Sigmoid colon (tissue), 7 donors: ENCODE data around the gene ZNF791. TPM values are rescaled to one million over a fixed set of nuclear protein-coding genes. Genes with fewer than 3 reads are reported as not detected.
"Not testable (repeated sequence)": the region's sequence is repeated elsewhere in the genome, so short reads cannot be mapped to it uniquely, and the experiment has no call there.

ENCODE experiments used
- DNase-seq: peaks from one replicate; pipeline ENCODE4 v3.0.0-alpha.2; 2019
- H3K27ac ChIP-seq, 4 donors: fragments of 200-600 bp; sonication (generic); one replicate each; pipeline ENCODE4 v1.5.1; 2016 to 2019; ENCODE audit warnings: mild to moderate bottlenecking in 1 of 4
- H3K27me3 ChIP-seq, 3 donors: fragments of 200-600 bp; sonication (generic); one replicate each; pipeline ENCODE4 v1.5.1; 2019; ENCODE audit warnings: mild to moderate bottlenecking in 1 of 3
- H3K36me3 ChIP-seq, 4 donors: fragments of 200-600 bp; sonication (generic); one replicate each; pipeline ENCODE4 v1.5.1; 2016 to 2019
- H3K4me1 ChIP-seq, 4 donors: fragments of 200-600 bp; sonication (generic); one replicate each; pipeline ENCODE4 v1.5.1; 2017 to 2019
- H3K4me3 ChIP-seq, 4 donors: fragments of 200-600 bp; sonication (generic); one replicate each; pipeline ENCODE4 v1.5.1; 2017 to 2019; ENCODE audit warnings: mild to moderate bottlenecking in 2 of 4, moderate library complexity in 1 of 4
- H3K9me3 ChIP-seq, 4 donors: fragments of 200-600 bp in 3 of 4; sonication (generic) in 3 of 4; one replicate each; pipeline versions ENCODE4 v1.5.1 to v1.6.1; 2013 to 2019
- CTCF ChIP-seq, 4 experiments: fragments of 450-650 bp in 3 of 4; fragments of 200-600 bp in 1 of 4; IDR thresholded peaks; one replicate each; pipeline ENCODE4 v1.5.1; 2016 to 2019; ENCODE audit warnings: antibody characterized with exemption in 4 of 4, mild to moderate bottlenecking in 3 of 4, moderate library complexity in 2 of 4
- EP300 ChIP-seq, 4 donors: sonication (generic); formaldehyde crosslinking; IDR thresholded peaks; one replicate each; pipeline ENCODE4 v1.6.1; 2017; ENCODE audit warnings: antibody characterized with exemption in 4 of 4
- POLR2A ChIP-seq, 2 donors: fragments of 450-650 bp; IDR thresholded peaks; one replicate each; pipeline ENCODE4 v1.6.1; 2016; ENCODE audit warnings: antibody characterized with exemption in 2 of 2, mild to moderate bottlenecking in 2 of 2, moderate library complexity in 2 of 2
- POLR2AphosphoS5 ChIP-seq, 4 donors: sonication (generic); formaldehyde crosslinking; IDR thresholded peaks; one replicate each; pipeline ENCODE4 v1.6.1; 2017; ENCODE audit warnings: antibody characterized with exemption in 4 of 4
- WGBS, 2 donors: extraction: QIAGEN DNeasy Blood & Tissue Kit; methylation state at CpG; one replicate each; pipeline ENCODE4 v1.1.7; 2013; 5-methylcytosine and 5-hydroxymethylcytosine counted together
- intact Hi-C: fragments of 100-400 bp; cut with DNase I; formaldehyde crosslinking; loops from one replicate; pipeline ENCODE4 v1.15.1; 2023
- polyA plus RNA-seq, 3 donors: library from polyadenylated mRNA; stranded (reverse); fragments of 200-250 nt; gene quantifications; one replicate each; pipeline ENCODE4 v1.2.3, GENCODE V29; 2013
- total RNA-seq, 4 donors: library from RNA; depleted of rRNA; stranded (reverse); fragments of >200 nt; gene quantifications; one replicate each; pipeline ENCODE4 v1.1.0, GENCODE V29; 2016
- donor health status: healthy with polysubstance abuse.
- donor health status: Bipolar disorder and iron deficiency.
- donor health status: healthy.

Gene ZNF791
- total and polyA plus RNA-seq, 7 donors = 4.2 to 27.6 (median 16.6) TPM

GRCh38 chr19:12639901-12640613 lies 29.3 kb downstream of the ZNF791 start:
- WGBS, 2 donors = 10% methylated on average over 39 of the region's 39 CpGs
- intact Hi-C loops = no loop called here
- Histone ChIP-seq H3K9me3 (no peaks in the 10 kb centered on the region), H3K27ac (no peak overlapping the region), H3K27me3 (no peaks in the 10 kb centered on the region), H3K4me1 (peaks cover 0 to 12% (median 11%) of the 10 kb centered on the region in 4 donors), H3K36me3 (no peaks in the 10 kb centered on the region), H3K4me3 (peak overlapping the region in 3 of 4 donors; percentile 18 to 37 (median 30))
- DNase-seq = peak; percentile 88
- TF ChIP-seq CTCF (IDR thresholded peaks at IDR 0.05) (peak; percentile 57 to 80 (median 64)), POLR2A (IDR thresholded peaks at IDR 0.05) (no peak), POLR2AphosphoS5 (IDR thresholded peaks at IDR 0.05) (peak in 1 of 4 donors; percentile 10)

GRCh38 chr19:12641456-12641855 lies 30.7 kb downstream of the ZNF791 start:
- Histone ChIP-seq H3K4me3 (no peak overlapping the region), H3K27me3 (no peaks in the 10 kb centered on the region), H3K27ac (no peak overlapping the region), H3K4me1 (peaks cover 0 to 12% (median 11%) of the 10 kb centered on the region in 4 donors), H3K36me3 (no peaks in the 10 kb centered on the region), H3K9me3 (no peaks in the 10 kb centered on the region)
- no peak for TF ChIP-seq EP300 (IDR thresholded peaks at IDR 0.05)
- no peak for TF ChIP-seq POLR2A (IDR thresholded peaks at IDR 0.05)
- no peak for TF ChIP-seq CTCF (IDR thresholded peaks at IDR 0.05)
- TF ChIP-seq POLR2AphosphoS5 (IDR thresholded peaks at IDR 0.05) = no peak
- intact Hi-C loops = no loop called here
- 73 to 84% methylated on average over 13 of the region's 13 CpGs for WGBS, 2 donors
- no peak for DNase-seq

GRCh38 chr19:12642506-12642905 lies 31.8 kb downstream of the ZNF791 start:
- WGBS, 2 donors = 95 to 96% methylated on average over 26 of the region's 26 CpGs
- intact Hi-C loops = no loop called here
- TF ChIP-seq POLR2AphosphoS5 (IDR thresholded peaks at IDR 0.05) (no peak), EP300 (IDR thresholded peaks at IDR 0.05) (no peak), POLR2A (IDR thresholded peaks at IDR 0.05) (no peak), CTCF (IDR thresholded peaks at IDR 0.05) (no peak)
- no peak for DNase-seq
- no peaks in the 10 kb centered on the region for H3K9me3 ChIP-seq
- H3K27ac ChIP-seq = no peak overlapping the region
- H3K4me3 ChIP-seq = no peak overlapping the region
- H3K36me3 ChIP-seq = no peaks in the 10 kb centered on the region
- H3K27me3 ChIP-seq = no peaks in the 10 kb centered on the region
- H3K4me1 ChIP-seq = peaks cover 0 to 15% (median 15%) of the 10 kb centered on the region in 4 donors

- H3K4me3 ChIP-seq, H3K27me3 ChIP-seq, DNase-seq, intact Hi-C loops, H3K36me3 ChIP-seq, H3K27ac ChIP-seq, H3K9me3 ChIP-seq: not testable (repeated sequence)
- 96 to 97% methylated on average over 14 of the region's 14 CpGs for WGBS, 2 donors
- H3K4me1 ChIP-seq = peaks cover 0 to 28% (median 26%) of the 10 kb centered on the region in 4 donors
Observed at GRCh38 chr19:12643716-12644115, 33.0 kb downstream of the ZNF791 start.

GRCh38 chr19:12646551-12646950 lies 35.8 kb downstream of the ZNF791 start:
- Histone ChIP-seq H3K27me3 (no peaks in the 10 kb centered on the region), H3K9me3 (no peaks in the 10 kb centered on the region), H3K4me1 (peaks cover 0 to 17% (median 15%) of the 10 kb centered on the region in 4 donors), H3K4me3 (no peak overlapping the region), H3K36me3 (no peaks in the 10 kb centered on the region), H3K27ac (no peak overlapping the region)
- DNase-seq = no peak
- 87 to 94% methylated on average over 10 of the region's 10 CpGs for WGBS, 2 donors
- TF ChIP-seq EP300 (IDR thresholded peaks at IDR 0.05) = no peak
- TF ChIP-seq CTCF (IDR thresholded peaks at IDR 0.05) = no peak
- no peak for TF ChIP-seq POLR2A (IDR thresholded peaks at IDR 0.05)
- no peak for TF ChIP-seq POLR2AphosphoS5 (IDR thresholded peaks at IDR 0.05)
- intact Hi-C loops = no loop called here
